Measurements from ENCODE around the gene BLOC1S3. TPM values are rescaled to one million over a fixed set of nuclear protein-coding genes. Genes with fewer than 3 reads are reported as not detected.

The BLOC1S3 gene
- total and polyA plus RNA-seq, 2 of the 13 experiments (the other 11 are each of a cell fraction or from before 2014, with no cell fraction given) = 4.3 to 4.8 TPM

DNA sequence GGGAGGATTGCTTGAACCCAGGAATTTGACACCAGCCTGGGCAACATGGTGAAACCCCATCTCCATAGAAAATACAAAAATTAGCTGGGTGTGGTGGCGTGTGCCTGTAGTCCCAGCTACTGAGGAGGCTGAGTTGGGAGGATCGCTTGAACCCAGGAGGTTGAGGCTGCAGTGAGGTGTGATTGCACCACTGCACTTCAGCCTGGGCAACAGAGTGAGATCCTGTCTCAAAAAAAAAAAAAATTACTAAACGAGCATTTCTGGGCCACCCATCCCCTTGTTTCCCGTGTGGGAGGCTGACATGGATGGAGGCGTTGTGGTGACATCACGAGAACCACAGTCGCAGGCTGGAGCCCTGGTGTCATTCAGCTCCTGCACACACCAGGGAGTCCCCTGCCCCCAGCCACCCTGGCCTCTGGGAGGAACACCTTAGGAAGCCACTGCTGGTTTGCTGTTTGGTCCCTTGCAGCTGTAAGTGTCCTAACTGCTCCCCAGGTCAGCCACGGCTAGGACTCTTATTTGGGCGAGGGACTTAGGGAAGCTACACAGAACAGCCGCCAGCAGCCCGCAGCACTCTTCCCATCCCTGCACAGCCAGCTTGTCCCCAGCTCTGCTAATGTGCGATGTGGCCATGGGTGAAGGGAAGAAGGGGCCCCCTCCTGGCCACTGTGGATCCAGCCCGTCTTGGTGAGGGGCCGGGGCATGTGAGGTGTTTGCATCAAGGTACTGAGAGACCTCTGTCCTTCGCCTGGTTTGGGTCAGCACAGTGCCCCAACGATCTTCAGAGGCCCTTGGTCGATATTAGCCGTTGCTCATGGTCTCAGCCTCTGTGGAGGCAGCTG lies 30.5 kb upstream of the BLOC1S3 start:
- in situ Hi-C loops (cut with HindIII; ENCODE audit: extremely low pct_ligation_motif_present, low pct_unique_long_range_greater_than_20kb) (no loop called here), intact Hi-C loops (cut with micrococcal nuclease; ENCODE audit: unreplicated experiment) (no loop called here)
- H3K4me3 ChIP-seq (replicated peaks in 1 of 3; ENCODE audit: insufficient read depth in 1 of 3, low read depth in 2 of 3, low read length in 3 of 3) = no peak overlapping the region
- no peaks in the 10 kb centered on the region for H4K20me1 ChIP-seq (ENCODE audit: insufficient read depth, low read length)
- no peaks in the 10 kb centered on the region for H3K79me2 ChIP-seq (ENCODE audit: insufficient read depth, low read length)
- H3K36me3 ChIP-seq (replicated peaks in 1 of 2; ENCODE audit: control insufficient read depth in 1 of 2, insufficient read depth in 2 of 2, low read length in 2 of 2) = 0 out of 5 replicates have a peak, but pooled peaks cover 1 to 2% of the 10 kb centered on the region in 2 experiments
- peaks cover 17% of the 10 kb centered on the region for H3K4me1 ChIP-seq (ENCODE audit: insufficient read depth, low read length)
- TF ChIP-seq ZNF644 (CRISPR knock-in tag; IDR thresholded peaks at IDR 0.05; ENCODE audit: low read depth) (no peak), XRCC5 (optimal IDR thresholded peaks at IDR 0.05; ENCODE audit: low read length) (peak; percentile 57), STAG1 (CRISPR knock-in tag; IDR thresholded peaks at IDR 0.05) (peak; percentile 30), ZNF501 (CRISPR knock-in tag; IDR thresholded peaks at IDR 0.05) (no peak), CTCF (CRISPR knock-in tag; IDR thresholded peaks at IDR 0.05) (peak; percentile 50), ZNF770 (CRISPR knock-in tag; IDR thresholded peaks at IDR 0.05) (peak; percentile 42; the same call in 1 of the 2 replicates), RBM22 (optimal IDR thresholded peaks at IDR 0.05; ENCODE audit: low read length) (peak; percentile 62), AGO2 (optimal IDR thresholded peaks at IDR 0.05; ENCODE audit: low read depth, low read length) (peak; percentile 57)
- CTCF ChIA-PET (ENCODE audit: low intra/inter-chr PET ratio, low total read pairs) = no interaction called here
- H3K9ac ChIP-seq (ENCODE audit: insufficient read depth, low read depth, low read length) = no peak overlapping the region
- ATAC-seq = peak; percentile 28
- H3K9me3 ChIP-seq (ENCODE audit: low read length) = no peaks in the 10 kb centered on the region
- H3K27me3 ChIP-seq (ENCODE audit: control insufficient read depth in 1 of 2, insufficient read depth in 2 of 2, low read length in 2 of 2) = no peaks in the 10 kb centered on the region
- no TSS peak for BruUV-seq (replicated peaks)
- POLR2A ChIA-PET = no interaction called here
- 81% methylated on average over 16 of the region's 18 CpGs for WGBS (ENCODE audit: low lambda C conversion rate)
- H3K27ac ChIP-seq (ENCODE audit: extremely low read length, insufficient read depth, low read length) = no peak overlapping the region
- H2AFZ ChIP-seq (ENCODE audit: low read length) = no peak overlapping the region
- no peak for FAIRE-seq
- no peak for DNase-seq (ENCODE audit: low spot score)
- H3K4me2 ChIP-seq (ENCODE audit: low read depth, low read length) = no peak overlapping the region

Measured in HepG2 (cell line).